Measurements from ENCODE around the gene FGF21. TPM values are rescaled to one million over a fixed set of nuclear protein-coding genes. Genes with fewer than 3 reads are reported as not detected.
"Not testable (repeated sequence)": the region's sequence is repeated elsewhere in the genome, so short reads cannot be mapped to it uniquely, and the experiment has no call there.

FGF21 gene
- polyA plus RNA-seq (ENCODE audit: insufficient read depth in 1 of 5, insufficient read length in 5 of 5, low replicate concordance in 1 of 5) = not detected
- long read RNA-seq, donor 1 = 0 reads
- long read RNA-seq, donor 2 = 0 reads
- long read RNA-seq, donor 3 = 0 reads
- long read RNA-seq, donor 4 = 0 reads
- long read RNA-seq, donor 5 = 0 reads
- long read RNA-seq, donor 6 = 0 reads
- long read RNA-seq, donor 7 = 0 reads
- long read RNA-seq, donor 8 = 0 reads

DNA sequence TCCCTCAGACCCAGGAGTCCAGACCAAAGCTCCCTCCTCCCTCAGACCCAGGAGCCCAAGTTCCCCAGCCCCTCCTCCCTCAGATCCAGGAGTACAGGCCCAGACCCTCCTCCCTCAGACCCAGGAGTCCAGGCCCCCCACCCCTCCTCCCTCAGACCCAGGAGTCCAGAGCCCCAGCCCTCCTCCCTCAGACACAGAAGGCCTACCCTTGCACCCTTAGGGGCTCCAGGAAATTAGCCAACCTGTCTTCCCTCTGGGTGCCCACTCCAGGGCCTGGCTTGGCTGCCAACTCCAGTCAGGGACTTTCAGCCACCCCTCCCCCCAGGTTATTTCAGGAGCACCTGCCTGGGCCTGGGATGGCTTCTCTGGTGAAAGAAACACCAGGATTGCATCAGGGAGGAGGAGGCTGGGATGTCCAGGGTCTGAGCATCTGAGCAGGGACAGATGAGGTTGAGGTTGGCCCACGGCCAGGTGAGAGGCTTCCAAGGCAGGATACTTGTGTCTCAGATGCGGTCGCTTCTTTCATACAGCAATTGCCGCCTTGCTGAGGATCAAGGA is at the start of gene FGF21:
TSS of gene FGF21 (plus strand) at position 441 of the 558 bp plus-strand sequence. CDS start 713 bp downstream, outside the sequence.
- no peak for DNase-seq

DNA sequence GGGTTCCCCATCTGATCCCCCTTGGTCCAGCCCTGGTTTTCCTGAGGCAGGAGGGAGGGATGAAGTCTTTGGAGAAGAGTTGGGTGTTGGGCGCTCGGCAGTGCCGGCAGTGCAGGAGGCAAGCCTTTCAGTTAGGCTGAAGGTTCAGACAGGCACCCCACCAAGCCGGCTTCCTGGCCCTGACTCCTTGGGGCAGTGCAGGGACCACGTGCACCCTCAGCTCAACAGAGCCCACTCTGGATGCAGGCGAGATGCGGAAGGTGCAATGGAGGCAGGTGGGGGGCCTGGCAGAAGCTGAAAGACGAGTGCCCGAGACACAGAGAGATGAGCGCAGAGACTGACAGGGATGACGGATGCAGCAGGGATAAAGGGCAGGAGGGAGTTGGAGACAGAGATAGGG is 46.9 kb upstream of the FGF21 start:
- DNase-seq = no peak

- no peak for DNase-seq
Observed at GRCh38 chr19:48711106-48711662, 44.1 kb upstream of the FGF21 start.

- DNase-seq = no peak
Observed at GRCh38 chr19:48713041-48713863, 42.1 kb upstream of the FGF21 start.

DNA sequence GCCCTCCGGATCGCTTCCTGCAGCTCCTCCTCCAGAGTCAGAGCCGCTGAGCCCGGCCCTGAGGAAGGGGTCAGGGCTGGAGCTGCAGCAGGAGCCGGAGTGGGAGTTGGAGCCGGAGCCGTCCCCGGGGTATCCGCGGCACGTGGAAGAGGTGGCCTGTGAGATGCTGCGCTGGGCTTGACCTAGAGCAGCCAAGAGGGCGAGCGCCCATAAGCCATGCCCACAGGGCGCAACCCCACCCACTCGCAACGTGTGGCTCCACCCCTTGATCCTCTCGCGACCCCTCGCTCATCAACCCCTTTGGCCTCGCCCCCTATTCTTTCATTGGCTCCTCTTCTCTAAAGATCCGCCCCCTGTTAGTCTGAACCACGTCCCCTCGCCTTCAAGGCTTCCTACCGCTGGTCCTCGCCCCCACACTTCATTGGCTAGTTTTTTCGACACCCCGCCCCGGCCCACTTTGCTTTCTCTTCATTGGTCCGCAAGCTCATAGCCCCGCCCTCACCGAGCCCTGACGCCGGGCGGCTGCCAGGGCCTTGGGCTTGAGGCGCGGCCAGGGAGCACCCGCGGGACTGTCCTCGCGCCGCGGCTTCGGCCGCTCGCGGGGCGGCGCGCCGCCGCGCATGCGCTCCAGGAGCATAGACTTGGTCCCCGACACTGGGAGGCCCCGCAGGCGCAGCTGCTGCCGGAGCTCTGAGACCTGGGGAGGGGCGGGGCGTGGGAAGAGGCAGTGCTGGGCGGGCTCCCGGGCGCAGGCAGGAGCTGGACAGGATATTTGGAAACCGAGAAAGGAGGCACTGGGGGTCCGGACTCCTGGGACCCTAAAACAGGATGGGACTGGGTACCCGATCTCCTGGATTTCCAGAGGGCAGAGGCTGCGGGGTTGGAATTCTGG is 41.2 kb upstream of the FGF21 start:
- peak; percentile 100 for DNase-seq

- DNase-seq = no peak
Observed at GRCh38 chr19:48714759-48715675, 40.3 kb upstream of the FGF21 start.

DNA sequence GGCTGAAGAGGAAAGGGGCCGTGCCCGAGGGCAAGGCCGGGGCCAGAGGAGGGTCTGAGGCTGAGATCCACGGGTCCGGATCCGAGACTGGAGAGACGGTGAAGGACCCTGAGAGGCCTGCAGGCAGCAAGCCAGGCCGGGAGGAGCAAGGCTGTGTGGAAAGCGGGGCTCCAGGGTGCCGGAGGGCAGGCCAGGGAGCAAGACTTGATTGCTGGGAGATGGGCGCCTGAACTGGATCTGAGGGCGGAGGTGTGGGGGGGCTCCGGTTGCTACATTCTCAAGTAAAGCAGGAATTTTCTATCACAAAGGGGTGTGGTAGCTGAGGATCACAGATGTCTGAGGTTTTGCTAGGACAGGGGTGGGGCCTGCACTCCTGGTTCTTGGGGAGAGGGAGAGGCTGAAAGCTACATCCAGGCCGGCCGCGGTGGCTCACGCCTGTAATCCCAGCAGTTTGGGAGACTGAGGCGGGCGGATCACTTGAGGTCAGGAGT is 39.6 kb upstream of the FGF21 start:
- DNase-seq = no peak

DNA sequence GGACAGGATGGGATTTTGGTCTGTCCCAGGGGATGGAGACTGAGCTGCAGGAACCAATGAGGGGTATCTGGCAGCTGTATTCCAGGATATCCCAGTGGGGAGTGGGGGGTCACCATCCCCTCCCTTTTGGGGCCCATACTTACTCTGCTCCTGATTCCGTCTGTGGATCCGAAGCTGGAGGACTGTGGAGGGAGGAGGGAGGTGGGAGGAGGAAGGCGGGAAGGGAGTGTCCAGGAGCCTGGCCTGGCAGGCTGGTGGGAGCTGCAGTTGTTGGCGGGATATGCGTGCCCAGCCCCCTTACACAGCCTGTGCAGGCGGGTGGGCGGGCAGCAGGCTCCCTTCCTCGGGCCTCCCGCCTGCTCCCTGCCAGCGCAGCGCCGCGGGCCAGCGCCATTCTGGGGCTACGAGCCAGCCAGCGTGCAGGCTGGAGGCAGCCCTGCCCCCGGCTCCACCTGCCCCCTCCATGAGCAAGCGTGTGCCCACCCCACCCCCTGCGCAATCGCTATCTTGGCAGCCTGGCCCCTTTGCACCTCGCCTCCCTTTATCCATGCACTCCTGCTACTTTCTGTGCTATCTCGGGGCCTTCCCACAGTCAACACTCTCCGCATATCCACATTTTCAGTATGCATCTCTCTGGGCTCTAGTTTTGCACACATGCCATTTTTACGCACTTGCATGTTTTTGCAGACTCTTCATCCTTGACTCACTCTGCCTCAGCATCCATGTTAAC is 38.6 kb upstream of the FGF21 start:
- peak; percentile 72 to 75 for DNase-seq

DNA sequence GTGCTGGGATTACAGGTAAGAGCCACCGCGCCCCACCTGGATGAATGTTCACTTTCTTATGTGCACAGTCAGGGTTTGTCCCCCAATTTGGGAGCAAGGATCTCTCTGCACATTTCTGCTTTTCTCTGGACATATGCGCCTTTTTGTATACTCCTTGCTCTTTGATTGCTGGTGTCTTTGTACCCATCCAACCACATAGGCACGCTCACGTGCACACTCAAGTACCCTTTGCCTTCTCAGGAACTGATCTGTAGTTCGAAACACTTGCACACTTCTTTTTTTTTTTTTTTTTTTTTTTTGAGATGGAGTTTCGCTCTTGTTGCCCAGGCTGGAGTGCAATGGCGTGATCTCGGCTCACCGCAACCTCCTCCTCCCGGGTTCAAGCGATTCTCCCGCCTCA is 37.2 kb upstream of the FGF21 start:
- not testable (repeated sequence) for DNase-seq

- DNase-seq = no peak
Observed at GRCh38 chr19:48718711-48719231, 36.6 kb upstream of the FGF21 start.

DNA sequence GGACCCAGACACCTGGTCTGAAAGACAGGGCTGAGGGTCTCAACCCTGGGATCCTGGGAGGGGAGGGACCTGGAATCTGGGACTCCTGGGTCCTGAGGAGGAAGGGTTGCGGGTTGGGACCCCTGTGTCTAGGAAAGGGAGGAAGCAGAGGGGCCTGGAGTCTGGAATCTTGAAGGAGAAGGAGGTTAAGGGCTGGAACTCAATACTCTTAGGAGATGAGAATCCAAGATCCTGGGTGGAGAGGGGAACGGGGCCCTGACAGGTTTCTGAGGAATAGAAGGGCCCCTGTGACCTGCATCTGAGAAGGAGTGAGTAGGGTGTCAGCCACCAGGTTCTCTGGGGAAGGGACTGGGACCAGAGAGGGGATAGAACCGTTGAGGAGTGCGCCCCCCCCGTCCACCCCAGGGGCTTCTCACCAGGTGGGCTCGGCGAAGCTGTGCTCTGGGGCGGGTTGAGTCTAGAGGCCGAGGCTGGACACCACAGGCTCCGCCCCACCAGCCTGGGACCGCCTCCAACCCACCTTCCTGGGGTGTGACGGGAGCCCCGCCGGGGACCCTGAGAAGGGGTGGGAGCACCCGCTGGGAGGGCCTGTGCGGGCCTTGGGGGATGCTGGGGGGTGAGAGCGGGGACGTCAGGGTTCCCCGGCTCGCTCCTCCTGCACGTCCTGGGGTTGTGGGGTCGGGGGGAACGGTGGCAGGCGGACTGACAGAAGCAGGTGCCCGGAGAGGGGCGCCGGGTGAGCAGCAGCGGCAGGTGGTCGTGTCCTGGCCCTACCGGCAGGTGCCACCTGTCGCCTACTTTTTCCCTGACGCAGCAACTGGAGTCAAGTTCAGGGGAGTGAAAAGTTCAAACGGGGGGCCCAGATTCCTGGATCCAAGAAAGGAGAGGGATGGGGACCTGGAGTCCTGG is 35.8 kb upstream of the FGF21 start, which contains the start of gene MAMSTR:
TSS of gene MAMSTR (minus strand) at position 463 of the 909 bp plus-strand sequence. CDS start 694 bp downstream, outside the sequence.
- no peak for DNase-seq

- no peak for DNase-seq
Observed at GRCh38 chr19:48720251-48720612, 35.1 kb upstream of the FGF21 start.

- peak; percentile 98 for DNase-seq
Observed at GRCh38 chr19:48720613-48721296, 34.6 kb upstream of the FGF21 start.

- no peak for DNase-seq
Observed at GRCh38 chr19:48722196-48722708, 33.1 kb upstream of the FGF21 start.

- peak; percentile 79 to 85 for DNase-seq
Observed at GRCh38 chr19:48724796-48725753, 30.2 kb upstream of the FGF21 start.

DNA sequence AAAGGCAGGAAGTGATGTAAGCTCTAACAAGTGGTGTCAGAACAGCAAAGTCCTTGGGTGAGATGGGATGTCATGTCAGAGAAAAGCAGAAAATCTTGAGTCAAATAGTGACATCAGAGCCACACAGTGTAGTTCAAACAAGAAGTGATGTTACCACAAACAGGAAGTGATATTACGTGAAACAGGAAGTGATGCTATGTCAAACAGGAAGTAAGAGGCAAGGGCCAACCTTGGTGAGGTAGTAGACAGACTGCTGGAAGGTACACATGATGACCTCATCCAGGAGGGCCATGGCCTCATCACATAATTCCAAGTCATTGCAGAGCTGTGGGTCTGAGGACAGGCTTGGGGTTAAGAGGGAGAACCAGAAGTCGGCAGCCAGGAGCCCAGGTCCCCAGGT is 28.8 kb upstream of the FGF21 start:
- no peak for DNase-seq
